ENCODE results near the gene SCIN. TPM values are rescaled to one million over a fixed set of nuclear protein-coding genes. Genes with fewer than 3 reads are reported as not detected.
"Not testable (repeated sequence)": the region's sequence is repeated elsewhere in the genome, so short reads cannot be mapped to it uniquely, and the experiment has no call there.

SCIN gene
- polyA plus RNA-seq, 1 donor (not counting 4 experiments of a cell fraction or from before 2014, with no cell fraction given), result not detected

GRCh38 chr7:12527670-12528069, 42.9 kb upstream of the SCIN start:
- H3K27ac ChIP-seq (ENCODE audit: control insufficient read depth, insufficient read depth, low read length); H3K36me3 ChIP-seq (ENCODE audit: control insufficient read depth in 2 of 2, extremely low read depth in 1 of 2, insufficient read depth in 2 of 2, low read length in 2 of 2); H3K79me2 ChIP-seq (ENCODE audit: control insufficient read depth, insufficient read depth, low read length); H3K4me2 ChIP-seq (ENCODE audit: control insufficient read depth, extremely low read depth, insufficient read depth, low read depth, low read length); H4K20me1 ChIP-seq (ENCODE audit: control insufficient read depth, extremely low read depth, insufficient read depth, low read length); H3K9ac ChIP-seq (ENCODE audit: control insufficient read depth, extremely low read depth, insufficient read depth, low read length); H2AFZ ChIP-seq (ENCODE audit: control insufficient read depth, low read length); H3K4me1 ChIP-seq (ENCODE audit: control insufficient read depth, extremely low read depth, insufficient read depth, low read length); H3K9me3 ChIP-seq (ENCODE audit: control insufficient read depth, low read depth, low read length); H3K4me3 ChIP-seq (ENCODE audit: control insufficient read depth in 2 of 3, extremely low read depth in 1 of 3, insufficient read depth in 2 of 3, low read depth in 1 of 3, low read length in 3 of 3); H3K9me1 ChIP-seq (ENCODE audit: control insufficient read depth, extremely low read depth, insufficient read depth, low read length); FAIRE-seq; H3K27me3 ChIP-seq (ENCODE audit: control insufficient read depth, extremely low read depth, insufficient read depth, low read length); dilution Hi-C loops (cut with MboI; ENCODE audit: extremely low pct_ligation_motif_present, low sequenced_read_pairs); DNase-seq (ENCODE audit: low read depth, low spot score): not testable (repeated sequence)

GRCh38 chr7:12529971-12530710, 40.4 kb upstream of the SCIN start:
- H3K36me3 ChIP-seq (ENCODE audit: control insufficient read depth in 2 of 2, extremely low read depth in 1 of 2, insufficient read depth in 2 of 2, low read length in 2 of 2), result no peaks in the 10 kb centered on the region
- no peak overlapping the region for H3K4me3 ChIP-seq (ENCODE audit: control insufficient read depth in 2 of 3, extremely low read depth in 1 of 3, insufficient read depth in 2 of 3, low read depth in 1 of 3, low read length in 3 of 3)
- FAIRE-seq, result no peak
- H2AFZ ChIP-seq (ENCODE audit: control insufficient read depth, low read length), result no peak overlapping the region
- no peaks in the 10 kb centered on the region for H3K9me3 ChIP-seq (ENCODE audit: control insufficient read depth, low read depth, low read length)
- no peaks in the 10 kb centered on the region for H4K20me1 ChIP-seq (ENCODE audit: control insufficient read depth, extremely low read depth, insufficient read depth, low read length)
- no peaks in the 10 kb centered on the region for H3K9me1 ChIP-seq (ENCODE audit: control insufficient read depth, extremely low read depth, insufficient read depth, low read length)
- no peak overlapping the region for H3K4me2 ChIP-seq (ENCODE audit: control insufficient read depth, extremely low read depth, insufficient read depth, low read depth, low read length)
- no peak overlapping the region for H3K27ac ChIP-seq (ENCODE audit: control insufficient read depth, insufficient read depth, low read length)
- dilution Hi-C loops (cut with MboI; ENCODE audit: extremely low pct_ligation_motif_present, low sequenced_read_pairs), result no loop called here
- no peaks in the 10 kb centered on the region for H3K79me2 ChIP-seq (ENCODE audit: control insufficient read depth, insufficient read depth, low read length)
- no peak for DNase-seq (ENCODE audit: low read depth, low spot score)
- no peak overlapping the region for H3K9ac ChIP-seq (ENCODE audit: control insufficient read depth, extremely low read depth, insufficient read depth, low read length)
- no peaks in the 10 kb centered on the region for H3K27me3 ChIP-seq (ENCODE audit: control insufficient read depth, extremely low read depth, insufficient read depth, low read length)
- no peaks in the 10 kb centered on the region for H3K4me1 ChIP-seq (ENCODE audit: control insufficient read depth, extremely low read depth, insufficient read depth, low read length)
- TF ChIP-seq CTCF (optimal IDR thresholded peaks at IDR 0.05 in 1 of 3, IDR thresholded peaks at IDR 0.05 in 1 of 3, conservative IDR thresholded peaks at IDR 0.05 in 1 of 3; ENCODE audit: extremely low read depth in 1 of 3, insufficient read depth in 2 of 3, low read length in 3 of 3), result no peak
- TF ChIP-seq EZH2 (IDR thresholded peaks at IDR 0.05; ENCODE audit: low read length), result no peak

- Histone ChIP-seq H2AFZ (ENCODE audit: control insufficient read depth, low read length) (no peak overlapping the region), H3K27ac (ENCODE audit: control insufficient read depth, insufficient read depth, low read length) (no peak overlapping the region), H4K20me1 (ENCODE audit: control insufficient read depth, extremely low read depth, insufficient read depth, low read length) (no peaks in the 10 kb centered on the region), H3K9me3 (ENCODE audit: control insufficient read depth, low read depth, low read length) (no peaks in the 10 kb centered on the region), H3K9me1 (ENCODE audit: control insufficient read depth, extremely low read depth, insufficient read depth, low read length) (no peaks in the 10 kb centered on the region), H3K4me3 (ENCODE audit: control insufficient read depth in 2 of 3, extremely low read depth in 1 of 3, insufficient read depth in 2 of 3, low read depth in 1 of 3, low read length in 3 of 3) (no peak overlapping the region), H3K79me2 (ENCODE audit: control insufficient read depth, insufficient read depth, low read length) (no peaks in the 10 kb centered on the region), H3K36me3 (ENCODE audit: control insufficient read depth in 2 of 2, extremely low read depth in 1 of 2, insufficient read depth in 2 of 2, low read length in 2 of 2) (no peaks in the 10 kb centered on the region), H3K4me2 (ENCODE audit: control insufficient read depth, extremely low read depth, insufficient read depth, low read depth, low read length) (no peak overlapping the region), H3K9ac (ENCODE audit: control insufficient read depth, extremely low read depth, insufficient read depth, low read length) (no peak overlapping the region), H3K4me1 (ENCODE audit: control insufficient read depth, extremely low read depth, insufficient read depth, low read length) (no peaks in the 10 kb centered on the region), H3K27me3 (ENCODE audit: control insufficient read depth, extremely low read depth, insufficient read depth, low read length) (no peaks in the 10 kb centered on the region)
- dilution Hi-C loops (cut with MboI; ENCODE audit: extremely low pct_ligation_motif_present, low sequenced_read_pairs), result no loop called here
- DNase-seq (ENCODE audit: low read depth, low spot score) (no peak), FAIRE-seq (no peak)
- TF ChIP-seq CTCF (optimal IDR thresholded peaks at IDR 0.05 in 1 of 3, IDR thresholded peaks at IDR 0.05 in 1 of 3, conservative IDR thresholded peaks at IDR 0.05 in 1 of 3; ENCODE audit: extremely low read depth in 1 of 3, insufficient read depth in 2 of 3, low read length in 3 of 3) (no peak), EZH2 (IDR thresholded peaks at IDR 0.05; ENCODE audit: low read length) (no peak)
Observed at GRCh38 chr7:12531784-12532183, 38.7 kb upstream of the SCIN start.
